Calu3 (cell line): ENCODE data around the gene SRRM1. TPM values are rescaled to one million over a fixed set of nuclear protein-coding genes. Genes with fewer than 3 reads are reported as not detected.
"Not testable (repeated sequence)": the region's sequence is repeated elsewhere in the genome, so short reads cannot be mapped to it uniquely, and the experiment has no call there.

Experiments used
- BruUV-seq: library from RNA; stranded (reverse); fragments of 400-500 nt; replicated peaks from 2 replicates; lab custom pipeline; 2021; lab: Mats Ljungman, UMichigan
- CTCF ChIA-PET: fragments of 300-600 bp; sonication (Branson Sonifier 250); formaldehyde crosslinking; loops from one replicate; lab custom pipeline; 2022; ENCODE audit warnings: antibody characterized with exemption; lab: Charles Lee
- DNase-seq: peaks from one replicate; pipeline ENCODE4 v3.0.0; 2022
- H3K27ac Mint-ChIP-seq: one replicate; pipeline ENCODE4 v1.8.0; 2022; ENCODE audit warnings: mixed read lengths; ENCODE audit not compliant: unreplicated experiment
- H3K27me3 Mint-ChIP-seq: one replicate; pipeline ENCODE4 v1.8.0; 2022; ENCODE audit warnings: mixed read lengths; ENCODE audit not compliant: unreplicated experiment
- H3K36me3 Mint-ChIP-seq: one replicate; pipeline ENCODE4 v1.8.0; 2022; ENCODE audit warnings: mild to moderate bottlenecking, moderate library complexity, mixed read lengths; ENCODE audit not compliant: insufficient read depth, unreplicated experiment
- H3K4me1 Mint-ChIP-seq: one replicate; pipeline ENCODE4 v1.8.0; 2022; ENCODE audit warnings: mild to moderate bottlenecking, low read depth, mixed read lengths; ENCODE audit not compliant: unreplicated experiment
- H3K4me3 Mint-ChIP-seq: one replicate; pipeline ENCODE4 v1.8.0; 2022; ENCODE audit warnings: mild to moderate bottlenecking, low read depth, moderate library complexity, mixed read lengths; ENCODE audit not compliant: unreplicated experiment
- H3K9me3 Mint-ChIP-seq: one replicate; pipeline ENCODE4 v1.8.0; 2022; ENCODE audit warnings: low read depth, mixed read lengths; ENCODE audit not compliant: unreplicated experiment
- intact Hi-C: fragments of 100-400 bp; cut with micrococcal nuclease; formaldehyde crosslinking; loops from one replicate; pipeline ENCODE4 v1.10.0; 2022; ENCODE audit not compliant: unreplicated experiment
- total RNA-seq: library from RNA; stranded (reverse); gene quantifications from 2 replicates; pipeline ENCODE4 v1.2.3, GENCODE V29; 2022
- TF ChIP-seq, protein P1 (sequence below): fragments of 200-600 bp; IDR thresholded peaks from one replicate; pipeline ENCODE4 v1.8.0; 2022; ENCODE audit warnings: antibody characterized with exemption; ENCODE audit not compliant: unreplicated experiment

The SRRM1 gene
- total RNA-seq, 1 experiment from 2014 or later: 130 TPM

GRCh38 chr1:24694380-24694843 lies 51.3 kb downstream of the SRRM1 start:
- H3K4me1 Mint-ChIP-seq: no peaks in the 10 kb centered on the region
- no TSS peak for BruUV-seq
- no peaks in the 10 kb centered on the region for H3K9me3 Mint-ChIP-seq
- CTCF ChIA-PET: no interaction called here
- no peak for DNase-seq
- H3K27ac Mint-ChIP-seq: no peak overlapping the region
- TF ChIP-seq, protein P1, sequence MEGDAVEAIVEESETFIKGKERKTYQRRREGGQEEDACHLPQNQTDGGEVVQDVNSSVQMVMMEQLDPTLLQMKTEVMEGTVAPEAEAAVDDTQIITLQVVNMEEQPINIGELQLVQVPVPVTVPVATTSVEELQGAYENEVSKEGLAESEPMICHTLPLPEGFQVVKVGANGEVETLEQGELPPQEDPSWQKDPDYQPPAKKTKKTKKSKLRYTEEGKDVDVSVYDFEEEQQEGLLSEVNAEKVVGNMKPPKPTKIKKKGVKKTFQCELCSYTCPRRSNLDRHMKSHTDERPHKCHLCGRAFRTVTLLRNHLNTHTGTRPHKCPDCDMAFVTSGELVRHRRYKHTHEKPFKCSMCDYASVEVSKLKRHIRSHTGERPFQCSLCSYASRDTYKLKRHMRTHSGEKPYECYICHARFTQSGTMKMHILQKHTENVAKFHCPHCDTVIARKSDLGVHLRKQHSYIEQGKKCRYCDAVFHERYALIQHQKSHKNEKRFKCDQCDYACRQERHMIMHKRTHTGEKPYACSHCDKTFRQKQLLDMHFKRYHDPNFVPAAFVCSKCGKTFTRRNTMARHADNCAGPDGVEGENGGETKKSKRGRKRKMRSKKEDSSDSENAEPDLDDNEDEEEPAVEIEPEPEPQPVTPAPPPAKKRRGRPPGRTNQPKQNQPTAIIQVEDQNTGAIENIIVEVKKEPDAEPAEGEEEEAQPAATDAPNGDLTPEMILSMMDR: no peak
- no peaks in the 10 kb centered on the region for H3K36me3 Mint-ChIP-seq
- no peak overlapping the region for H3K4me3 Mint-ChIP-seq
- no peaks in the 10 kb centered on the region for H3K27me3 Mint-ChIP-seq
- intact Hi-C loops: no loop called here

DNA sequence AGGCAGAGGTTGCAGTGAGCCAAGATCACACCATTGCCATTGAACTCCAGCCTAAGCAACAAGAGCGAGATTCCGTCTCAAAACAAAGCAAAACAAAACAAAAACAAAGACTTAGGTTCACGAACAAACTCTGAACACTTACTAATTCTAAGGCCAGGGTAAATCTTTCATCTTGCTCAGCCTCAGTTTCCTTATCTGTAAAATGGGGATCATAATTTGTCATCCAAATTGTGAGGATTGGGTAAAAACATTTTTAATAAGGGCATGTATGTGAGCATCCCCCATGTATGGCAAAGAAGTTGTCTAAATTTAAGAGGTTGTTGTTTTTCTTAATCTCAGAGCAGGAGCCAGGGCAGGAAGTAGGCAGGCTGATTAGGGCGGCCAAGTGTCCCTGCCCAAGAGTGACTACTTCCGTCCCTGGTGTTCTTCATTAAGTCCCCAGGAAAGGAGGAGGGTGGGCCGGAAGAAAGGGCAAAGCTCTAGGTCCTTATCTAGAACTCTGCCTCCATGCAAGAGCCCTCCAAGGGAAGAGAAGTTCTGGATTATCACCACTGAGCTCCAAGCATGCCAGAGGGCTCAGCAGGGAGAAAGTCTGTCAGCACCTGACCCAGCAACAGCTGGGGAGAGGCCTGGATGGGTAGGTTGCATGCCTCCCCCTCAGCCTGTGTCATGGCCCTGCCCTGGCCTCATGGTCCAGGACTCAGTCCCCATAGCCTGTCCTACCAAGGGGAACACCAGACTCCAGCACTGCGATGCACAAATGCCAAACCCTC lies 52.3 kb downstream of the SRRM1 start:
- H3K27ac Mint-ChIP-seq: no peak overlapping the region
- no peaks in the 10 kb centered on the region for H3K9me3 Mint-ChIP-seq
- H3K27me3 Mint-ChIP-seq: no peaks in the 10 kb centered on the region
- DNase-seq: no peak
- TF ChIP-seq, protein P1: no peak
- CTCF ChIA-PET: no interaction called here
- H3K36me3 Mint-ChIP-seq: no peaks in the 10 kb centered on the region
- BruUV-seq: no TSS peak
- intact Hi-C loops: no loop called here
- H3K4me3 Mint-ChIP-seq: no peak overlapping the region
- H3K4me1 Mint-ChIP-seq: no peaks in the 10 kb centered on the region

DNA sequence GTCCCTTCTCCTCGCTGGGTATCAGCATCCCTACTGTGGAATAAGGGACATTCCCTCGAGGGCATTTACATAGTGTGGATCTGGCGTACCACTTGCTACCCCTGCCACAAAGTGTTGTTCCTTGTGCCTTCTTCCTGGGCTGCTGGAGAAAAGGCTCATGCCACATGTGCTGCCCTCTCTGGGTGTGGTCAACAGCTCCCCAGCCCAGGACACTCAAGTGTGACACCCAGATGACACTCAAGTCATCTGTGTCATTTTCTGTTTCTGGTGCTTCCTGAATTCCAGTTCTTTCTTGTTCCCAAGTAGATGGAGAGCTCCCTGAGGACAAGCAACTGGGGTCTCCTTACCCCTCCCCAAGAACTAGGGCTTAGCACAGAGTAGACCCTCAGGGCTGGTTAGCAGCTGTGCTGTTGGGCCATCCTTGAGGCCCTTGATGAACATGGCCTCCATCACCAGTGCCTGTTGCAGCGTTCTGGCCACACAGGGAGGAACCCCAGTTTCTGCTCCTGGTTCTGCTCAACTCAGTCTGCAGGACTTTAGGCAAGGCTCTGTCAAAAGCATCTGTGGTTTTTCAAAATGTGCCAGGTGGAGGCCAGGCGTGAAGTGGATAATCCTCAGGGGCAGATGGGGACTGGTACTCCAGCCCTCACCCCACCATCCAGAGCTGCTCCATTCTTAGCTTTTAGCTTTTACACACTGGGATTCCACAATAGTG lies 53.1 kb downstream of the SRRM1 start:
- BruUV-seq: no TSS peak
- Mint-ChIP-seq H3K9me3 (no peaks in the 10 kb centered on the region), H3K27ac (no peak overlapping the region), H3K27me3 (no peaks in the 10 kb centered on the region), H3K36me3 (no peaks in the 10 kb centered on the region), H3K4me3 (no peak overlapping the region), H3K4me1 (no peaks in the 10 kb centered on the region)
- no peak for DNase-seq
- intact Hi-C loops: no loop called here
- CTCF ChIA-PET: no interaction called here
- TF ChIP-seq, protein P1: no peak

DNA sequence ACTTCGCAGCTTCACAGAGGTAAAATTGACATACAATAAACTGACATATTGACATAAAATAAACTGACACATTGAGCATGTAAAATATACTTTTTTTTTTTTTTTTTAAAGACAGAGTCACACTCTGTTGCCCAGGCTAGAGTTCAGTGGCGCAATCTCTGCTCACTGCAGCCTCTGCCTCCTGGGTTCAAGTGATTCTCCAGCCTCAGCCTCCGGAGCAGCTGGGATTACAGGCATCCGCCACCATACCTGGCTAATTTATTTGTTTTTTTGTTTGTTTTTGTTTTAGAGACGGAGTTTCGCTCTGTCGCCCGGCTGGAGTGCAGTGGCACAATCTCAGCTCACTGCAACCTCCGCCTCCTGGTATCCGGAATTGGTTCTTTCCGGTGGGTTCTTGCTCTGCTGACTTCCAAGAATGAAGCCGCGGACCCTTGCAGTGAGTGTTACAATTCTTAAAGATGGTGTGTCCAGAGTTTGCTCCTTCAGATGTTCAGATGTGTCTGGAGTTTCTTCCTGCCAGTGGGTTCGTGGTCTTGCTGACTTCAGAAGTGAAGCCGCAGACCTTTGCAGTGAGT lies 53.7 kb downstream of the SRRM1 start:
- intact Hi-C loops: no loop called here

GRCh38 chr1:24697453-24698001 lies 54.4 kb downstream of the SRRM1 start:
- H3K27ac Mint-ChIP-seq, H3K36me3 Mint-ChIP-seq, H3K4me1 Mint-ChIP-seq, BruUV-seq, H3K9me3 Mint-ChIP-seq, H3K27me3 Mint-ChIP-seq, DNase-seq, H3K4me3 Mint-ChIP-seq, intact Hi-C loops, CTCF ChIA-PET: not testable (repeated sequence)

More for the DNA sequence above, 53.7 kb downstream of the SRRM1 start:
- TF ChIP-seq, protein P1: no peak
- H3K27me3 Mint-ChIP-seq: no peaks in the 10 kb centered on the region
- no peak overlapping the region for H3K27ac Mint-ChIP-seq
- H3K36me3 Mint-ChIP-seq: no peaks in the 10 kb centered on the region
- no peaks in the 10 kb centered on the region for H3K9me3 Mint-ChIP-seq
- CTCF ChIA-PET: no interaction called here
- no peaks in the 10 kb centered on the region for H3K4me1 Mint-ChIP-seq
- no peak for DNase-seq
- no TSS peak for BruUV-seq
- H3K4me3 Mint-ChIP-seq: no peak overlapping the region

DNA sequence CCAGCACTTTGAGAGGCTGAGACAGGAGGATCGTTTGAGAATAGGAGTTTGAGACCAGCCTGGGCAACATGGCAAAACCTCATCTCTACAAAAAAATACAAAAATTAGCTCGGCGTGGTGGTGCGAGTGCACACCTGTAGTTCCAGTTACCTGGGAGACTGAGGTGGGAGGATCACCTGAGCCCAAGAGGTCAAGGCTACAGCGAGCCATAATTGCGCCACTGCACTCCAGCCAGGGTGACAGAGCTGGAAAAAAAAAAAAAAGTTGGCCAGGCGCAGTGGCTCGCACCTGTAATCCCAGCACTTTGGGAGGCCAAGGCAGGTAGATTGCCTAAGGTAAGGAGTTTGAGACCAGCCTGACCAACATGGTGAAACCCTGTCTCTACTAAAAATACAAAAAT lies 55.2 kb downstream of the SRRM1 start:
- H3K27me3 Mint-ChIP-seq, BruUV-seq, CTCF ChIA-PET, H3K27ac Mint-ChIP-seq, intact Hi-C loops, H3K9me3 Mint-ChIP-seq, H3K36me3 Mint-ChIP-seq, H3K4me1 Mint-ChIP-seq, H3K4me3 Mint-ChIP-seq, DNase-seq: not testable (repeated sequence)
